Panc1 (cell line): Measurements from ENCODE around the gene PCDH8. TPM values are rescaled to one million over a fixed set of nuclear protein-coding genes. Genes with fewer than 3 reads are reported as not detected.

ENCODE experiments used
- ATAC-seq: fragments of 200-7000 bp; cut with Tn5 transposase; 2 replicates; pipeline ENCODE4 v1.9.1; 2020; ENCODE audit warnings: mild to moderate bottlenecking, moderate library complexity
- BruUV-seq: library from RNA; stranded (reverse); fragments of 400-500 nt; replicated peaks from 2 replicates; lab custom pipeline; 2021; lab: Mats Ljungman, UMichigan
- CTCF ChIA-PET: fragments of 300-600 bp; sonication (Branson Sonifier 250); formaldehyde crosslinking; loops from one replicate; lab custom pipeline; 2022; ENCODE audit warnings: antibody characterized with exemption; lab: Charles Lee
- POLR2A ChIA-PET: fragments of 300-600 bp; sonication (Branson Sonifier 250); formaldehyde crosslinking; loops from one replicate; lab custom pipeline; 2022; ENCODE audit warnings: antibody characterized with exemption; lab: Charles Lee
- DNase-seq: peaks from one replicate; pipeline ENCODE4 v3.0.0-alpha.2; 2010; ENCODE audit warnings: low read depth, low spot score
- H3K27ac ChIP-seq: 2 replicates; pipeline ENCODE4 v1.5.1; 2011; ENCODE audit warnings: mild to moderate bottlenecking, low read length, inconsistent platforms
- H3K27me3 ChIP-seq: fragments of 200-500 bp; sonication (Bioruptor generic); 2 replicates; pipeline ENCODE4 v1.6.0; 2014; ENCODE audit warnings: low read length, inconsistent platforms; ENCODE audit not compliant: control insufficient read depth, insufficient read depth
- H3K36me3 ChIP-seq: fragments of 200-500 bp; sonication (Bioruptor generic); 2 replicates; pipeline ENCODE4 v1.5.1; 2014; ENCODE audit warnings: inconsistent platforms, mild to moderate bottlenecking, low read length, moderate library complexity; ENCODE audit not compliant: control insufficient read depth, insufficient read depth
- H3K4me1 ChIP-seq: 2 replicates; pipeline ENCODE4 v1.5.1; 2011; ENCODE audit warnings: inconsistent platforms, mild to moderate bottlenecking, low read length, moderate library complexity; ENCODE audit not compliant: control insufficient read depth, insufficient read depth
- H3K4me3 ChIP-seq, 2 experiments: 2 replicates each; pipeline ENCODE4 v1.5.1; 2011 to 2012; ENCODE audit warnings: low read depth in 2 of 2, low read length in 2 of 2, mild to moderate bottlenecking in 2 of 2, inconsistent platforms in 1 of 2, moderate library complexity in 1 of 2
- H3K9me3 ChIP-seq: fragments of 200-500 bp; sonication (Bioruptor generic); 2 replicates; pipeline ENCODE4 v1.5.1; 2014; ENCODE audit warnings: low read depth, mild to moderate bottlenecking, inconsistent platforms, low read length, moderate library complexity; ENCODE audit not compliant: control insufficient read depth, insufficient read depth
- CTCF ChIP-seq: fragments of 450-650 bp; IDR thresholded peaks from 2 replicates; pipeline ENCODE4 v1.5.1; 2017; ENCODE audit warnings: mild to moderate bottlenecking
- POLR2AphosphoS5 ChIP-seq: IDR thresholded peaks from 2 replicates; pipeline ENCODE4 v1.6.1; 2012; ENCODE audit warnings: mild to moderate bottlenecking, low read depth, low read length, moderate library complexity
- SIN3A ChIP-seq: IDR thresholded peaks from 2 replicates; pipeline ENCODE4 v1.6.1; 2012; ENCODE audit warnings: low read depth, mild to moderate bottlenecking, low read length, moderate library complexity, borderline replicate concordance; ENCODE audit not compliant: insufficient read depth
- TCF7L2 ChIP-seq: IDR thresholded peaks from 2 replicates; pipeline ENCODE4 v1.6.1; 2011; ENCODE audit warnings: mild to moderate bottlenecking, low read depth, low read length, inconsistent platforms
- in situ Hi-C: cut with HindIII; loops from 2 replicates; pipeline ENCODE4 v1.10.0; 2016; ENCODE audit warnings: low sequenced_read_pairs, low pct_unique_long_range_greater_than_20kb
- intact Hi-C: fragments of 100-400 bp; cut with micrococcal nuclease; formaldehyde crosslinking; loops from one replicate; pipeline ENCODE4 v1.10.0; 2022; ENCODE audit not compliant: unreplicated experiment
- total RNA-seq: library from RNA; stranded (reverse); gene quantifications from one replicate; pipeline ENCODE4 v1.2.1, GENCODE V29; 2021; ENCODE audit not compliant: unreplicated experiment
- TF ChIP-seq, protein P1 (sequence below), 2 experiments: IDR thresholded peaks; 2 replicates each; pipeline ENCODE4 v1.6.1; 2011 to 2012; ENCODE audit warnings: low read depth in 2 of 2, control low read depth in 1 of 2, low read length in 1 of 2, mild to moderate bottlenecking in 1 of 2, moderate library complexity in 1 of 2; ENCODE audit not compliant: insufficient read depth in 1 of 2

PCDH8 gene
- total RNA-seq, 1 experiment from 2014 or later: not detected

- no peak for TF ChIP-seq POLR2AphosphoS5
- TF ChIP-seq, protein P1, sequence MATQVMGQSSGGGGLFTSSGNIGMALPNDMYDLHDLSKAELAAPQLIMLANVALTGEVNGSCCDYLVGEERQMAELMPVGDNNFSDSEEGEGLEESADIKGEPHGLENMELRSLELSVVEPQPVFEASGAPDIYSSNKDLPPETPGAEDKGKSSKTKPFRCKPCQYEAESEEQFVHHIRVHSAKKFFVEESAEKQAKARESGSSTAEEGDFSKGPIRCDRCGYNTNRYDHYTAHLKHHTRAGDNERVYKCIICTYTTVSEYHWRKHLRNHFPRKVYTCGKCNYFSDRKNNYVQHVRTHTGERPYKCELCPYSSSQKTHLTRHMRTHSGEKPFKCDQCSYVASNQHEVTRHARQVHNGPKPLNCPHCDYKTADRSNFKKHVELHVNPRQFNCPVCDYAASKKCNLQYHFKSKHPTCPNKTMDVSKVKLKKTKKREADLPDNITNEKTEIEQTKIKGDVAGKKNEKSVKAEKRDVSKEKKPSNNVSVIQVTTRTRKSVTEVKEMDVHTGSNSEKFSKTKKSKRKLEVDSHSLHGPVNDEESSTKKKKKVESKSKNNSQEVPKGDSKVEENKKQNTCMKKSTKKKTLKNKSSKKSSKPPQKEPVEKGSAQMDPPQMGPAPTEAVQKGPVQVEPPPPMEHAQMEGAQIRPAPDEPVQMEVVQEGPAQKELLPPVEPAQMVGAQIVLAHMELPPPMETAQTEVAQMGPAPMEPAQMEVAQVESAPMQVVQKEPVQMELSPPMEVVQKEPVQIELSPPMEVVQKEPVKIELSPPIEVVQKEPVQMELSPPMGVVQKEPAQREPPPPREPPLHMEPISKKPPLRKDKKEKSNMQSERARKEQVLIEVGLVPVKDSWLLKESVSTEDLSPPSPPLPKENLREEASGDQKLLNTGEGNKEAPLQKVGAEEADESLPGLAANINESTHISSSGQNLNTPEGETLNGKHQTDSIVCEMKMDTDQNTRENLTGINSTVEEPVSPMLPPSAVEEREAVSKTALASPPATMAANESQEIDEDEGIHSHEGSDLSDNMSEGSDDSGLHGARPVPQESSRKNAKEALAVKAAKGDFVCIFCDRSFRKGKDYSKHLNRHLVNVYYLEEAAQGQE (IDR thresholded peaks at IDR 0.05; ENCODE audit: insufficient read depth in 1 of 2, low read depth in 2 of 2, low read length in 1 of 2): no peak
- no peak for TF ChIP-seq TCF7L2
- no peak for TF ChIP-seq CTCF
- TF ChIP-seq SIN3A: no peak
- no peak for ATAC-seq
- H3K4me3 ChIP-seq: no peak overlapping the region
- POLR2A ChIA-PET: no interaction called here
- DNase-seq: no peak
- H3K36me3 ChIP-seq: no peaks in the 10 kb centered on the region
- no peaks in the 10 kb centered on the region for H3K4me1 ChIP-seq
- no peaks in the 10 kb centered on the region for H3K9me3 ChIP-seq
- no peaks in the 10 kb centered on the region for H3K27me3 ChIP-seq
- no peak overlapping the region for H3K27ac ChIP-seq
- CTCF ChIA-PET: no interaction called here
- no TSS peak for BruUV-seq
- in situ Hi-C loops (no loop called here), intact Hi-C loops (no loop called here)
Measured at GRCh38 chr13:52882785-52883184, 34.3 kb upstream of the PCDH8 start.

DNA sequence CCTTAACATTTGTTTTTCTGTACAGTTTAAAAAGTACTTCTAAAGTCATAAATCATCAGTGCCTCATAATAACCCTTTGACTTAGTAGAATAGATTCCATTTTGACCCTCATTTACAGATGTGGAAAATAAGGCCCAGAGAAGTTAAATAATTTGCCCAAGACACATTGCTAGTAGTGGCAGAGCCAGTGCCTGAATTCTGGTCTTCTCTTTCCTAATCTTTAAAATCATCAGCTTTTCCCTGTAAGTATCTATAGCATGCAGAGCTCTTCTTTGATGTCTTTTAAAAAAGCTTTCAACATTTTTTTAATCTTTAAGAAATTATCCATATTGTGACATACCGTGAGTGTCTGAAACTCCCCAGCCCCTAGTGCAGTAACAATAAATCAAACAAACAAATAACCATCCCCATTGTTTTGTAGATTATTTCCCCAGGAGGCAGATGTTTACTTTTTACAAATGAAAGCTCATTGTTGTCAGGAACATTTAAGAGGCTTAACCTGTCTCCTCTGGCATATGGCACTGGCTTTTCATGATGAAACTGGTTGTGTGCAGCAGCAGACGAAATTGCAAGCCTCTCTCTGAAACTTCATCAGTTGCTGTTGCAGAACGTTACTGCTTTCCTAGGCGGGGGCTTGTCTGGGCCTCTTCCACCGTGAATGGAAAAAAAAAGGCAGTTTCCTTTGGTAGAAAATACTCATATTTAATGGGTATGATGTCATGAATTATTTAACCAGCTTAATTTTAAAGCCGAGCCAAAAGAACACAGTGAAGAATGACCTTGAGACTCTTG, 31.7 kb upstream of the PCDH8 start:
- intact Hi-C loops: no loop called here
- CTCF ChIA-PET: no interaction called here

More for the DNA sequence above, 31.7 kb upstream of the PCDH8 start:
- H3K36me3 ChIP-seq: no peaks in the 10 kb centered on the region
- POLR2A ChIA-PET: no interaction called here
- in situ Hi-C loops: no loop called here
- no peak overlapping the region for H3K4me3 ChIP-seq
- H3K4me1 ChIP-seq: no peaks in the 10 kb centered on the region
- H3K27ac ChIP-seq: no peak overlapping the region
- ATAC-seq: no peak
- TF ChIP-seq, protein P1 (IDR thresholded peaks at IDR 0.05; ENCODE audit: insufficient read depth in 1 of 2, low read depth in 2 of 2, low read length in 1 of 2): no peak
- no peak for TF ChIP-seq SIN3A
- TF ChIP-seq POLR2AphosphoS5: no peak
- TF ChIP-seq CTCF: no peak
- TF ChIP-seq TCF7L2: no peak
- no TSS peak for BruUV-seq
- no peaks in the 10 kb centered on the region for H3K9me3 ChIP-seq
- no peaks in the 10 kb centered on the region for H3K27me3 ChIP-seq
- DNase-seq: no peak
